ENCODE measurements around the gene IL15RA.

DNA sequence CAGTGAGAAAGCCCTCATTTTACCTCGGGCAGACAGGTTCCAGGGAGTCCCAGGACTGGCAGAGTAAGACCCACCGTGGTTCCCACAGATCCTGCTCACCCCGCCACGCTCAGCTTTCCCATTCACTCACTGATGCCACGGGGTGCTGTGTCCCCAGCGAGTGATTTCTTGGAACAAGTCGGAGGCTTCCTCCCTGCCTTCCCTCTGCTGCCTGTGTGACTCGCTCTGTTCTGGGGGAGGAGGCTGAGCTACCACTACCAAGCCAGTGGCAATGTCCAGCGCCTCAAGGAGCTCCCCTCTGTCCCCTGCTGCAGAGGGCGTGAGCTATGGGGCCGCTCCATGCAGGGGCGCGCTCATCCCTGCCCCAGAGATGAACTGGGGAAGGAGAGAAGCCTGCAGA lies 12.6 kb downstream of the IL15RA start:
- TF ChIP-seq EP300 (IDR thresholded peaks at IDR 0.05; ENCODE audit: borderline replicate concordance in 1 of 2, low read depth in 2 of 2, low read length in 2 of 2) (no peak), JUN (IDR thresholded peaks at IDR 0.05; ENCODE audit: low read depth, low read length) (no peak), CTCF (IDR thresholded peaks at IDR 0.05; ENCODE audit: control extremely low read depth in 1 of 3, insufficient read depth in 1 of 3, low read depth in 1 of 3, low read length in 3 of 3) (no peak), SP1 (IDR thresholded peaks at IDR 0.05; ENCODE audit: low read depth, low read length) (no peak), RAD21 (IDR thresholded peaks at IDR 0.05 in 1 of 2, conservative IDR thresholded peaks at IDR 0.05 in 1 of 2; ENCODE audit: low read depth in 2 of 2, low read length in 2 of 2) (no peak), CHD2 (IDR thresholded peaks at IDR 0.05; ENCODE audit: low read length) (no peak), POLR2A (IDR thresholded peaks at IDR 0.05; ENCODE audit: control extremely low read depth in 1 of 2, low read depth in 2 of 2, low read length in 2 of 2) (no peak), BACH1 (IDR thresholded peaks at IDR 0.05; ENCODE audit: low read length) (no peak), TAF1 (IDR thresholded peaks at IDR 0.05; ENCODE audit: low read depth, low read length) (no peak), EZH2 (IDR thresholded peaks at IDR 0.05; ENCODE audit: low read depth, low read length, severe bottlenecking) (no peak), TEAD4 (IDR thresholded peaks at IDR 0.05; ENCODE audit: low read depth, low read length) (no peak), MAX (IDR thresholded peaks at IDR 0.05) (no peak), RNF2 (IDR thresholded peaks at IDR 0.05; ENCODE audit: borderline replicate concordance, low read depth, low read length, missing control alignments, poor library complexity, severe bottlenecking) (no peak), KDM5A (IDR thresholded peaks at IDR 0.05; ENCODE audit: low read length) (no peak)
